Uterus (tissue), 2 donors: ENCODE data around the gene PTPRF.

ENCODE experiments used
- POLR2A ChIP-seq, 2 donors: fragments of 450-650 bp; IDR thresholded peaks; one replicate each; pipeline ENCODE4 v1.6.1; 2016; ENCODE audit warnings: antibody characterized with exemption in 2 of 2, mild to moderate bottlenecking in 1 of 2, moderate library complexity in 1 of 2
- TF ChIP-seq, protein P1 (sequence below), 4 experiments: fragments of 200-600 bp in 2 of 4; fragments of 450-650 bp in 2 of 4; sonication (generic) in 2 of 4; IDR thresholded peaks; one replicate each; pipeline ENCODE4 v1.5.1; 2016 to 2019; ENCODE audit warnings: antibody characterized with exemption in 4 of 4, mild to moderate bottlenecking in 2 of 4, moderate library complexity in 1 of 4

DNA sequence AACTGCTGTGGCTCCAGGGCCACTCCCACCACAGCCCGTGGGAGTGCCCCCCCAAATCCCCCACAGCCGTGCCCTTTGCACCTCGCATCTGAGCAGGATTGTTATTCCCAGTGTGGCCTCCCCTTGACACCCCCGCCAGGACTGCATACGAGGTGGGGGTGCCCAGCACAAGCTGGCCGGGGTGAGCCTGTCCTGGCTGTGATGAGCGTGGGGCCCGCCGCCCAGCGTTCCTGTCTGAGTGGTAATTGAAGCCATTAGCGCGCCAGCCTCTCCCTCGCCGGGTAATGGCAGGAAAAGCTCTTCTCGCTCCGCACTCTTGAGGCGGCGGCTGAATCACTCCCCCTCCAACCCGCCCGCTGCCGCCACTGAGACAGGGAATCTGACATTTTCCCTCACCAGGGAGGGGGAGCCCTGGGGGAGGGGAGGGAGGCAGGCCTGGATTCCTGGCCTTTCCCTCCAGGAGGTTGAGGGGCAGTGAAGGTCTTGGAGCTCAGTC, 27.7 kb downstream of the PTPRF start:
- TF ChIP-seq, protein P1, sequence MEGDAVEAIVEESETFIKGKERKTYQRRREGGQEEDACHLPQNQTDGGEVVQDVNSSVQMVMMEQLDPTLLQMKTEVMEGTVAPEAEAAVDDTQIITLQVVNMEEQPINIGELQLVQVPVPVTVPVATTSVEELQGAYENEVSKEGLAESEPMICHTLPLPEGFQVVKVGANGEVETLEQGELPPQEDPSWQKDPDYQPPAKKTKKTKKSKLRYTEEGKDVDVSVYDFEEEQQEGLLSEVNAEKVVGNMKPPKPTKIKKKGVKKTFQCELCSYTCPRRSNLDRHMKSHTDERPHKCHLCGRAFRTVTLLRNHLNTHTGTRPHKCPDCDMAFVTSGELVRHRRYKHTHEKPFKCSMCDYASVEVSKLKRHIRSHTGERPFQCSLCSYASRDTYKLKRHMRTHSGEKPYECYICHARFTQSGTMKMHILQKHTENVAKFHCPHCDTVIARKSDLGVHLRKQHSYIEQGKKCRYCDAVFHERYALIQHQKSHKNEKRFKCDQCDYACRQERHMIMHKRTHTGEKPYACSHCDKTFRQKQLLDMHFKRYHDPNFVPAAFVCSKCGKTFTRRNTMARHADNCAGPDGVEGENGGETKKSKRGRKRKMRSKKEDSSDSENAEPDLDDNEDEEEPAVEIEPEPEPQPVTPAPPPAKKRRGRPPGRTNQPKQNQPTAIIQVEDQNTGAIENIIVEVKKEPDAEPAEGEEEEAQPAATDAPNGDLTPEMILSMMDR (IDR thresholded peaks at IDR 0.05), result no peak
- no peak for TF ChIP-seq POLR2A (IDR thresholded peaks at IDR 0.05)
